Measurements from ENCODE around the gene CEACAM18.
"Not testable (repeated sequence)": the region's sequence is repeated elsewhere in the genome, so short reads cannot be mapped to it uniquely, and the experiment has no call there.

The CEACAM18 gene

DNA sequence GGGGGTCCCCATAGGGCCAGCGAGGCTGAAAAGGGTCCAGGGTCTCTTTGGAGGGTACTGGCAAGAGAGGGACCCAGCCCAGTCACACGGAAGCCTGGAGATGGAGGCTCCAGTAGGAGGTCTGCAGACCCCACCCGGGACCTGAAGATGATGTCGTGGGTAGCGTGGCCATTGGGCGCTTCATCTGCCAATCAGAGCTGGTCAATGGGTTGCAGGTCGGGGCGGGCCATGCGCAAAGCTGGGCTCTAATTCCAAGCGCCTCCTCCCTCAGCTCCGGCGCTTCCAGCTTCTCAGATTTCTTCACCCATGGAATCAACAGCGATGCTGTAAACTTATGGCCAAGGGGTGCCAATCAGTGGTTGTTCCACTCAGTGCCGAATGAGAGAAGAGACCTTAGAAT, 12.3 kb downstream of the CEACAM18 start:
- DNase-seq = no peak
- CTCF ChIA-PET = interaction anchor here (0.6 kb wide), 1 partner anchor 18 kb away, joined by 3 read pairs; no protein-coding TSS in a partner anchor
- H3K9me3 Mint-ChIP-seq = no peaks in the 10 kb centered on the region
- no peaks in the 10 kb centered on the region for H3K4me1 Mint-ChIP-seq
- H3K36me3 Mint-ChIP-seq = no peaks in the 10 kb centered on the region
- peaks cover 15% of the 10 kb centered on the region for H3K27me3 Mint-ChIP-seq
- H3K27ac Mint-ChIP-seq = no peak overlapping the region
- no peak overlapping the region for H3K4me3 Mint-ChIP-seq

GRCh38 chr19:51491586-51491985, 13.2 kb downstream of the CEACAM18 start:
- DNase-seq = no peak
- Mint-ChIP-seq H3K4me1 (no peaks in the 10 kb centered on the region), H3K36me3 (no peaks in the 10 kb centered on the region), H3K9me3 (no peaks in the 10 kb centered on the region), H3K27ac (no peak overlapping the region), H3K4me3 (no peak overlapping the region), H3K27me3 (peaks cover 18% of the 10 kb centered on the region)
- CTCF ChIA-PET = interaction anchor here (0.6 kb wide), 1 partner anchor 63 kb away, joined by 3 read pairs; no protein-coding TSS in a partner anchor

- no peak overlapping the region for H3K27ac Mint-ChIP-seq
- no peaks in the 10 kb centered on the region for H3K36me3 Mint-ChIP-seq
- CTCF ChIA-PET = no interaction called here
- no peak overlapping the region for H3K4me3 Mint-ChIP-seq
- peaks cover 18% of the 10 kb centered on the region for H3K27me3 Mint-ChIP-seq
- H3K4me1 Mint-ChIP-seq = no peaks in the 10 kb centered on the region
- DNase-seq = no peak
- H3K9me3 Mint-ChIP-seq = no peaks in the 10 kb centered on the region
Measured at GRCh38 chr19:51493776-51494175, 15.4 kb downstream of the CEACAM18 start.

GRCh38 chr19:51497666-51498065, 19.3 kb downstream of the CEACAM18 start:
- H3K4me3 Mint-ChIP-seq = no peak overlapping the region
- H3K27me3 Mint-ChIP-seq = peaks cover 24% of the 10 kb centered on the region
- no peak overlapping the region for H3K27ac Mint-ChIP-seq
- CTCF ChIA-PET = interaction anchor here (1.6 kb wide), 1 partner anchor 25 kb away, joined by 4 read pairs; no protein-coding TSS in a partner anchor
- H3K4me1 Mint-ChIP-seq = peaks cover 16% of the 10 kb centered on the region
- H3K9me3 Mint-ChIP-seq = peaks cover 3% of the 10 kb centered on the region
- no peaks in the 10 kb centered on the region for H3K36me3 Mint-ChIP-seq
- DNase-seq = no peak

- H3K4me3 Mint-ChIP-seq, H3K27ac Mint-ChIP-seq, DNase-seq, H3K36me3 Mint-ChIP-seq: not testable (repeated sequence)
- Mint-ChIP-seq H3K4me1 (peaks cover 16% of the 10 kb centered on the region), H3K9me3 (peaks cover 10% of the 10 kb centered on the region), H3K27me3 (peaks cover 25% of the 10 kb centered on the region)
- CTCF ChIA-PET = interaction anchor here (1.2 kb wide), 1 partner anchor 14 kb away, joined by 4 read pairs; no protein-coding TSS in a partner anchor
Measured at GRCh38 chr19:51500931-51501330, 22.6 kb downstream of the CEACAM18 start.

- H3K4me3 Mint-ChIP-seq = no peak within 1 kb of the TSS
- H3K27me3 Mint-ChIP-seq = peaks cover 22% of the 10 kb centered on the region
- H3K4me1 Mint-ChIP-seq = peaks cover 16% of the 10 kb centered on the region
- no peaks in the 10 kb centered on the region for H3K36me3 Mint-ChIP-seq
- H3K27ac Mint-ChIP-seq = no peak within 1 kb of the TSS
- peaks cover 10% of the 10 kb centered on the region for H3K9me3 Mint-ChIP-seq
- DNase-seq = peak; percentile 32
- CTCF ChIA-PET = interaction anchor here (1.2 to 3.0 kb wide), 2 partner anchors 13 to 14 kb away, joined by 4 to 10 read pairs; no protein-coding TSS in a partner anchor
Measured at GRCh38 chr19:51501594-51502263, 23.4 kb downstream of the CEACAM18 start, which contains the start of gene SIGLEC12. Gene SIGLEC12, minus strand, starts transcription at chr19:51501800. Its CDS starts 67 bp downstream, at chr19:51501733.

DNA sequence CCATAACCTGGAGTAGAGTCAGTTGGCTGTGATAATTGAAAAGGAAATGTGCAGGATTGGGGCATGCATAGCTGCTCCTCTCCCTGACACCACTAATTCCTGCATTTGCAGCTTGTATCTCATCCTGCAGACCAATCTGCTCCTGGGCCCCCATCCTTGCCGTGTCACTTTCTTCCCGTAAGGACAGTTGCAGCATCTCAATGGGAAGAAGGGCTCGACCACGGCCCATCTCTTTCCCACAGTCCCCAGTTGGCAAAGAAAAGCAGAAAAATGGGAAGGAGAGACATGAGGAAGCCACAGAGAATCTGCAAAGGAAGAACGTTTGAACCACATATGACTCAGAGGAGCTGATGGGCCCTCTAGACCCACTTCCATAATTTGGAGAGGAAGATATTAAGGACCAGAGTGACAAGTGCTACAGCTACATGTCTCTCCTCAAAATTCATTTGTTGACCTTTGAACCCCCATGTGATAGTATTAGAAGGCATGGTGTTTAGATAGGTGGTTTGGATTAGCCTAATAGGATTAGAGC, 25.0 kb downstream of the CEACAM18 start:
- Mint-ChIP-seq H3K4me1 (peaks cover 16% of the 10 kb centered on the region), H3K4me3 (no peak overlapping the region), H3K36me3 (no peaks in the 10 kb centered on the region), H3K27me3 (peaks cover 26% of the 10 kb centered on the region), H3K9me3 (peaks cover 10% of the 10 kb centered on the region), H3K27ac (no peak overlapping the region)
- no peak for DNase-seq
- CTCF ChIA-PET = interaction anchor here (1.1 to 3.0 kb wide), 2 partner anchors 11 to 154 kb away, joined by 3 to 10 read pairs; no protein-coding TSS in a partner anchor

- H3K4me3 Mint-ChIP-seq = no peak overlapping the region
- peaks cover 16% of the 10 kb centered on the region for H3K4me1 Mint-ChIP-seq
- H3K27me3 Mint-ChIP-seq = peaks cover 29% of the 10 kb centered on the region
- no peaks in the 10 kb centered on the region for H3K36me3 Mint-ChIP-seq
- peaks cover 10% of the 10 kb centered on the region for H3K9me3 Mint-ChIP-seq
- CTCF ChIA-PET = interaction anchor here (1.1 to 3.0 kb wide), 2 partner anchors 11 to 153 kb away, joined by 3 to 10 read pairs; no protein-coding TSS in a partner anchor
- no peak for DNase-seq
- no peak overlapping the region for H3K27ac Mint-ChIP-seq
Measured at GRCh38 chr19:51503896-51504295, 25.6 kb downstream of the CEACAM18 start.

- DNase-seq = no peak
- no peak overlapping the region for H3K27ac Mint-ChIP-seq
- no peaks in the 10 kb centered on the region for H3K36me3 Mint-ChIP-seq
- H3K4me1 Mint-ChIP-seq = peaks cover 14% of the 10 kb centered on the region
- peaks cover 29% of the 10 kb centered on the region for H3K27me3 Mint-ChIP-seq
- H3K9me3 Mint-ChIP-seq = peaks cover 10% of the 10 kb centered on the region
- H3K4me3 Mint-ChIP-seq = no peak overlapping the region
- CTCF ChIA-PET = interaction anchor here (1.7 to 2.2 kb wide), 2 partner anchors 8 to 9 kb away, joined by 4 to 5 read pairs; no protein-coding TSS in a partner anchor
Measured at GRCh38 chr19:51505904-51506303, 27.6 kb downstream of the CEACAM18 start.

- H3K9me3 Mint-ChIP-seq = peaks cover 9% of the 10 kb centered on the region
- H3K27me3 Mint-ChIP-seq = peaks cover 26% of the 10 kb centered on the region
- no peak for DNase-seq
- no peak overlapping the region for H3K4me3 Mint-ChIP-seq
- H3K4me1 Mint-ChIP-seq = peaks cover 1% of the 10 kb centered on the region
- CTCF ChIA-PET = interaction anchor here (1.1 to 2.2 kb wide), 2 partner anchors 8 to 34 kb away, joined by 4 to 5 read pairs; no protein-coding TSS in a partner anchor
- no peaks in the 10 kb centered on the region for H3K36me3 Mint-ChIP-seq
- no peak overlapping the region for H3K27ac Mint-ChIP-seq
Measured at GRCh38 chr19:51507192-51507591, 28.9 kb downstream of the CEACAM18 start.

GRCh38 chr19:51507640-51508058, 29.3 kb downstream of the CEACAM18 start:
- CTCF ChIA-PET = interaction anchor here (1.1 kb wide), 1 partner anchor 34 kb away, joined by 4 read pairs; no protein-coding TSS in a partner anchor
- no peak for DNase-seq
- Mint-ChIP-seq H3K27ac (no peak overlapping the region), H3K27me3 (peaks cover 26% of the 10 kb centered on the region), H3K36me3 (no peaks in the 10 kb centered on the region), H3K4me3 (no peak overlapping the region), H3K4me1 (no peaks in the 10 kb centered on the region), H3K9me3 (peaks cover 7% of the 10 kb centered on the region)

GRCh38 chr19:51508059-51508733, 29.9 kb downstream of the CEACAM18 start:
- Mint-ChIP-seq H3K9me3 (peaks cover 7% of the 10 kb centered on the region), H3K36me3 (no peaks in the 10 kb centered on the region), H3K27me3 (peaks cover 26% of the 10 kb centered on the region), H3K4me3 (no peak overlapping the region), H3K4me1 (no peaks in the 10 kb centered on the region), H3K27ac (no peak overlapping the region)
- CTCF ChIA-PET = interaction anchor here (0.6 to 1.1 kb wide), 2 partner anchors 17 to 35 kb away, joined by 3 to 4 read pairs; no protein-coding TSS in a partner anchor
- DNase-seq = no peak

GRCh38 chr19:51509823-51510660, 31.7 kb downstream of the CEACAM18 start:
- H3K4me1 Mint-ChIP-seq = no peaks in the 10 kb centered on the region
- no peak for DNase-seq
- H3K27me3 Mint-ChIP-seq = peaks cover 25% of the 10 kb centered on the region
- no peak overlapping the region for H3K27ac Mint-ChIP-seq
- CTCF ChIA-PET = interaction anchor here (0.6 kb wide), 1 partner anchor 159 kb away, joined by 5 read pairs; no protein-coding TSS in a partner anchor
- no peaks in the 10 kb centered on the region for H3K9me3 Mint-ChIP-seq
- H3K4me3 Mint-ChIP-seq = no peak overlapping the region
- no peaks in the 10 kb centered on the region for H3K36me3 Mint-ChIP-seq
